Sigmoid colon (tissue), 7 donors: ENCODE measurements around the gene HIVEP3. TPM values are rescaled to one million over a fixed set of nuclear protein-coding genes. Genes with fewer than 3 reads are reported as not detected.

ENCODE experiments used
- DNase-seq: peaks from one replicate; pipeline ENCODE4 v3.0.0-alpha.2; 2019
- H3K27ac ChIP-seq, 4 donors: fragments of 200-600 bp; sonication (generic); one replicate each; pipeline ENCODE4 v1.5.1; 2016 to 2019; ENCODE audit warnings: mild to moderate bottlenecking in 1 of 4
- H3K27me3 ChIP-seq, 3 donors: fragments of 200-600 bp; sonication (generic); one replicate each; pipeline ENCODE4 v1.5.1; 2019; ENCODE audit warnings: mild to moderate bottlenecking in 1 of 3
- H3K36me3 ChIP-seq, 4 donors: fragments of 200-600 bp; sonication (generic); one replicate each; pipeline ENCODE4 v1.5.1; 2016 to 2019
- H3K4me1 ChIP-seq, 4 donors: fragments of 200-600 bp; sonication (generic); one replicate each; pipeline ENCODE4 v1.5.1; 2017 to 2019
- H3K4me3 ChIP-seq, 4 donors: fragments of 200-600 bp; sonication (generic); one replicate each; pipeline ENCODE4 v1.5.1; 2017 to 2019; ENCODE audit warnings: mild to moderate bottlenecking in 2 of 4, moderate library complexity in 1 of 4
- H3K9me3 ChIP-seq, 4 donors: fragments of 200-600 bp in 3 of 4; sonication (generic) in 3 of 4; one replicate each; pipeline versions ENCODE4 v1.5.1 to v1.6.1; 2013 to 2019
- EP300 ChIP-seq, 4 donors: sonication (generic); formaldehyde crosslinking; IDR thresholded peaks; one replicate each; pipeline ENCODE4 v1.6.1; 2017; ENCODE audit warnings: antibody characterized with exemption in 4 of 4
- POLR2A ChIP-seq, 2 donors: fragments of 450-650 bp; IDR thresholded peaks; one replicate each; pipeline ENCODE4 v1.6.1; 2016; ENCODE audit warnings: antibody characterized with exemption in 2 of 2, mild to moderate bottlenecking in 2 of 2, moderate library complexity in 2 of 2
- POLR2AphosphoS5 ChIP-seq, 4 donors: sonication (generic); formaldehyde crosslinking; IDR thresholded peaks; one replicate each; pipeline ENCODE4 v1.6.1; 2017; ENCODE audit warnings: antibody characterized with exemption in 4 of 4
- WGBS, 2 donors: extraction: QIAGEN DNeasy Blood & Tissue Kit; methylation state at CpG; one replicate each; pipeline ENCODE4 v1.1.7; 2013; 5-methylcytosine and 5-hydroxymethylcytosine counted together
- intact Hi-C: fragments of 100-400 bp; cut with DNase I; formaldehyde crosslinking; loops from one replicate; pipeline ENCODE4 v1.15.1; 2023
- polyA plus RNA-seq, 3 donors: library from polyadenylated mRNA; stranded (reverse); fragments of 200-250 nt; gene quantifications; one replicate each; pipeline ENCODE4 v1.2.3, GENCODE V29; 2013
- total RNA-seq, 4 donors: library from RNA; depleted of rRNA; stranded (reverse); fragments of >200 nt; gene quantifications; one replicate each; pipeline ENCODE4 v1.1.0, GENCODE V29; 2016
- TF ChIP-seq, protein P1 (sequence below), 4 experiments: fragments of 450-650 bp in 3 of 4; fragments of 200-600 bp in 1 of 4; IDR thresholded peaks; one replicate each; pipeline ENCODE4 v1.5.1; 2016 to 2019; ENCODE audit warnings: antibody characterized with exemption in 4 of 4, mild to moderate bottlenecking in 3 of 4, moderate library complexity in 2 of 4
- donor health status: healthy with polysubstance abuse.
- donor health status: Bipolar disorder and iron deficiency.
- donor health status: healthy.

Gene HIVEP3
- total and polyA plus RNA-seq, 7 donors: 1.4 to 7.8 (median 3.2) TPM

DNA sequence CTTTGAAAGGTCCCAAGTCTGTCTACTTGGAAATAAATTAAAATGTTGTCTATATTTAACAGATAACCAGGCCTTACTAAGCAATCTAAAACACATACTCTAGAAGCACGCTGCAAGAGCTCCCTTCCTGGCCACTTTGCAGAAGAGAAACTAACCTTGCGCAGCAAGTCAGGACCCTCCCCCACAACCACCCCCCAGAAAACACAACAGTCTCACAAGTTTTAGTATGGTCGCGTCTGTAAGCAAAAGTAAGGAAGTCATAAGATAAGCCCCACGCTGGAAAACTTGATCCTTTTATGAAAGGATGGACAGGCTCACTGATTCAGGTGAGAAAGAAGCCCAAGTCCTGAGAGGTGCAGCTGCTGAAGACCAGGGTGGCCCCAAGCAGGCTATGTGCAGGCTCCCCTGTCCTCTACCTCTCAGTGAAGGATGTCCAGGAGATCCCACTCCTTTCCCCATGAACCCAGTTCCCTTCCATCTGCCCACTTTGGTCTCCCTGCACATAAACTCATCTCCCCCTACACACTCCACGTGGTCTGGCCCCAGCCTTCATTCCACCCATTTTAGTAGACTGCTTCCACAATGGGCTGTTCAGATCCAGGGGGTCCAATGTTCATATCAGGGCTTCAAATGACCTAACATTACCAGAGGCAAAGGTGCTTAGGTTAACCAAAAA, 23.8 kb downstream of the HIVEP3 start:
- Histone ChIP-seq H3K4me1 (peaks cover 0 to 27% (median 19%) of the 10 kb centered on the region in 4 donors), H3K36me3 (no peaks in the 10 kb centered on the region), H3K27ac (no peak overlapping the region), H3K4me3 (no peak overlapping the region), H3K9me3 (no peaks in the 10 kb centered on the region), H3K27me3 (no peaks in the 10 kb centered on the region)
- TF ChIP-seq, protein P1, sequence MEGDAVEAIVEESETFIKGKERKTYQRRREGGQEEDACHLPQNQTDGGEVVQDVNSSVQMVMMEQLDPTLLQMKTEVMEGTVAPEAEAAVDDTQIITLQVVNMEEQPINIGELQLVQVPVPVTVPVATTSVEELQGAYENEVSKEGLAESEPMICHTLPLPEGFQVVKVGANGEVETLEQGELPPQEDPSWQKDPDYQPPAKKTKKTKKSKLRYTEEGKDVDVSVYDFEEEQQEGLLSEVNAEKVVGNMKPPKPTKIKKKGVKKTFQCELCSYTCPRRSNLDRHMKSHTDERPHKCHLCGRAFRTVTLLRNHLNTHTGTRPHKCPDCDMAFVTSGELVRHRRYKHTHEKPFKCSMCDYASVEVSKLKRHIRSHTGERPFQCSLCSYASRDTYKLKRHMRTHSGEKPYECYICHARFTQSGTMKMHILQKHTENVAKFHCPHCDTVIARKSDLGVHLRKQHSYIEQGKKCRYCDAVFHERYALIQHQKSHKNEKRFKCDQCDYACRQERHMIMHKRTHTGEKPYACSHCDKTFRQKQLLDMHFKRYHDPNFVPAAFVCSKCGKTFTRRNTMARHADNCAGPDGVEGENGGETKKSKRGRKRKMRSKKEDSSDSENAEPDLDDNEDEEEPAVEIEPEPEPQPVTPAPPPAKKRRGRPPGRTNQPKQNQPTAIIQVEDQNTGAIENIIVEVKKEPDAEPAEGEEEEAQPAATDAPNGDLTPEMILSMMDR (IDR thresholded peaks at IDR 0.05): no peak
- TF ChIP-seq POLR2AphosphoS5 (IDR thresholded peaks at IDR 0.05): no peak
- TF ChIP-seq POLR2A (IDR thresholded peaks at IDR 0.05): no peak
- TF ChIP-seq EP300 (IDR thresholded peaks at IDR 0.05): no peak
- no peak for DNase-seq
- 62 to 80% methylated on average over 6 of the region's 6 CpGs for WGBS, 2 donors
- intact Hi-C loops: no loop called here

DNA sequence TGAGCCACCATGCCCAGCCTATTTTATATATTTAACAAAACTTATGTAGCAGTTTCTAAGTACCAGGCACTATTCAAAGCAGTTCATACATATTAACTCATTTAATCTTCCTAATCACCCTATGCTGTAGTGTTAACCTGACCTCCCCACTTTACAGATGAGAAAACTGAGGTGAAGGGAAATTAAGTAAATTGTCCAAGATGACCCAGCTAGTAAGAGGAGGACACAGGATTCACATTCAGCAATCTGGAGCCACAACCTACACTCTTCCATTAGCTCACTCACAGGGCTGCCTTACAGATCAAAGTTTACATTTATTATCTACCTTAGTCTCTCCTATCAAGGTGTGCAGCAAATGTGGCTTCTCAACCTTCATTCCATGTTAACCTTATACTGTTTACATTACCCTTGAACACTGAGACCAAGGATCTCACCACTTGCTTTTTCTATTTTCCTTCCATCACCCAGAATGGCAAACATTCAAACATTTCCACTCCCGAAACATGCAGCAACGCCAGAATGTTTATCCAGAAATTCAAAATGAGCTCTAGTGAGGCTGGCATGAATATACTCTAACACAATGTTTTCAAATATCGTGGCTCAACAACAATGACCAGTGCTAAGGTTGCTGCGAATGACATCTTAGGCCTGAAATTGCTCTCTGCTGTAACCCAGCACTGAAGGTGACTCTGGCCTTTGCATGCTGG, 24.5 kb downstream of the HIVEP3 start:
- Histone ChIP-seq H3K27ac (no peak overlapping the region), H3K4me3 (no peak overlapping the region), H3K4me1 (peaks cover 0 to 27% (median 19%) of the 10 kb centered on the region in 4 donors), H3K9me3 (no peaks in the 10 kb centered on the region), H3K36me3 (no peaks in the 10 kb centered on the region), H3K27me3 (no peaks in the 10 kb centered on the region)
- intact Hi-C loops: no loop called here
- WGBS, 2 donors: 52 to 63% methylated on average over 4 of the region's 4 CpGs
- TF ChIP-seq POLR2AphosphoS5 (IDR thresholded peaks at IDR 0.05) (no peak), POLR2A (IDR thresholded peaks at IDR 0.05) (no peak), EP300 (IDR thresholded peaks at IDR 0.05) (no peak)
- TF ChIP-seq, protein P1 (IDR thresholded peaks at IDR 0.05): no peak
- DNase-seq: no peak

DNA sequence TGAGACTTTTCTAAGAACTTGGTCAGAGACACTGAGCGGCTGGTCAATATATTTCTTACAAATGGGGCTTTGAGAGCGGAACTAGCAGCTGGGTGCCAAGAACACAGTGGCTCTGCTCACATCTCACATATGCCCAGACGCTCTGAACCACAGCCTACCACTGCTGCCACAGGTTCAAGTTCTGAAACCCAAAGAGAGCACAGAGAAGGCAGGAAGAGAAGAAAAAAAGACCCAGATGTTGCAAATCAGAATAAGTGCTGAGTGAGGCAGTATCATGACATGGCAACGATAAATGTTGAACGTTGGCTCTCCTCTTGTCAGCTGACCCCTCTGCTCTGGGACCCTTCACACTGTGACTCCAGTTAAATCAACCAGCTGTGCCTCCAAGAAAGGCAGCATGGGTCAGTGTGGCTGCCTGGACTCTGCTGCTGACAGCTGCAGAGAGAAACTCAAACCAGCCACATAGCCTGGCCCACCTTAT, 26.4 kb downstream of the HIVEP3 start:
- no peak overlapping the region for H3K27ac ChIP-seq
- H3K4me1 ChIP-seq: peaks cover 0 to 27% (median 19%) of the 10 kb centered on the region in 4 donors
- no peak overlapping the region for H3K4me3 ChIP-seq
- no peak for DNase-seq
- no peaks in the 10 kb centered on the region for H3K9me3 ChIP-seq
- intact Hi-C loops: no loop called here
- TF ChIP-seq POLR2AphosphoS5 (IDR thresholded peaks at IDR 0.05): no peak
- WGBS, 2 donors: 69 to 76% methylated on average over 5 of the region's 5 CpGs
- H3K27me3 ChIP-seq: no peaks in the 10 kb centered on the region
- no peaks in the 10 kb centered on the region for H3K36me3 ChIP-seq

DNA sequence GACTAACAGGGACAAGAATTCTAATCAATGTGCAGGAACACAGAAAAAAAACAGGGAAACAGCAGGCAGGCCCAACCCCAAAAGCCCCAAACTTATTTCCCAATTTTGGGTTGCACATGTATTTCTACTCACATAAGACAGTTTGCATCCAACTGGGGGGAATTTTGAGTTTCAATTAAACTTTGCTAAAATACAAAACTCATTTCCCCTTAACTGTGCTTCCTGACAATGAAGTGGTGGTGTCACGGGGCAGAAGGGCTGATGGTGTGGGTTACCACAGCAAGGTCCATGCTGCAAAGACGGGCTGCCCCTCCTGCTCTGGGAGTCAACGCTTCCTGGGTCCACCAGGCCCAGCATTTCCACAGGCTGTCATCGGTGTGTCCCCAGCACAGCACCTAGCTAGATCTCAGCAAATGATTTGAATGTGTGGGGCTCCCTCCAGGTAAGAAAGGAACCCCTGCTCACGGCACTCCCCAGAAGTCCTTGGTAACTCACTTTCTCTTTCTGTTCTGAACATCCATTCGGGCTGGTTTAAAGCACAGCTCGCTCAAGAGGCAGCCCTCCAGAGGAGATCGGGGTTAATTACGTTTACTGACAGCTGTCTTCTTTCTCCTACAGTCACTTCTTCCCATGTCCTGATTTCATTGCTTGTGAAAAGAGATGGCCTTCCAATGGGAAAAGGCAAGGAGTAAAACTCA, 27.4 kb downstream of the HIVEP3 start:
- no peak for TF ChIP-seq POLR2AphosphoS5 (IDR thresholded peaks at IDR 0.05)
- TF ChIP-seq, protein P1 (IDR thresholded peaks at IDR 0.05): no peak
- TF ChIP-seq POLR2A (IDR thresholded peaks at IDR 0.05): no peak
- no peak for TF ChIP-seq EP300 (IDR thresholded peaks at IDR 0.05)
- peaks cover 0 to 27% (median 19%) of the 10 kb centered on the region in 4 donors for H3K4me1 ChIP-seq
- 4 to 12% methylated on average over 9 of the region's 9 CpGs for WGBS, 2 donors

DNA sequence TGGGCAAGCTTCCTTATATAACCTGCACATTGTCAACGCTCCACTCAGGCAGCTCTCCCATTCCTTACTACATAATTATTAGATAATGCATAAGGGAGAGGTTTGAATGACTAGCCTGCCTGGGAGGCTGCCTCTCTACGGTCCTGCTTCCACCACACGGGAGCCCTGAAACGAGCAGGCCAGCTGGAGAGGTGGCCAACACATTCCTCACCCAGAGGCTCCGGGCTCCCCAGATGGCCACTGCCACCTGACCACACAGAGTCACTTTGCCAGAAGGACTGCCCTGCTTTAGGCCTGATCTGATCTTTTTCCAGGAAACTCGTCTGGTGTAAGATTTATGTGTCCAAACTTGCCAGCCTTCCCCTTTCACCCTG, 27.9 kb downstream of the HIVEP3 start:
- Histone ChIP-seq H3K4me3 (no peak overlapping the region), H3K36me3 (no peaks in the 10 kb centered on the region), H3K27me3 (no peaks in the 10 kb centered on the region), H3K27ac (peak overlapping the region; percentile 37 to 54 (median 45)), H3K9me3 (no peaks in the 10 kb centered on the region), H3K4me1 (peaks cover 0 to 27% (median 19%) of the 10 kb centered on the region in 4 donors)
- TF ChIP-seq, protein P1 (IDR thresholded peaks at IDR 0.05): no peak
- TF ChIP-seq POLR2A (IDR thresholded peaks at IDR 0.05) (no peak), POLR2AphosphoS5 (IDR thresholded peaks at IDR 0.05) (no peak), EP300 (IDR thresholded peaks at IDR 0.05) (no peak)
- WGBS, 2 donors: 24 to 43% methylated on average over 6 of the region's 6 CpGs
- intact Hi-C loops: no loop called here
- DNase-seq: no peak

More for the DNA sequence above, 27.4 kb downstream of the HIVEP3 start:
- H3K4me3 ChIP-seq: peak overlapping the region; percentile 14 to 38 (median 30)
- no peaks in the 10 kb centered on the region for H3K36me3 ChIP-seq
- peak overlapping the region; percentile 37 to 54 (median 45) for H3K27ac ChIP-seq
- intact Hi-C loops: no loop called here
- no peaks in the 10 kb centered on the region for H3K9me3 ChIP-seq
- no peaks in the 10 kb centered on the region for H3K27me3 ChIP-seq
- no peak for DNase-seq
